ENCODE results near the gene FICD.

DNA sequence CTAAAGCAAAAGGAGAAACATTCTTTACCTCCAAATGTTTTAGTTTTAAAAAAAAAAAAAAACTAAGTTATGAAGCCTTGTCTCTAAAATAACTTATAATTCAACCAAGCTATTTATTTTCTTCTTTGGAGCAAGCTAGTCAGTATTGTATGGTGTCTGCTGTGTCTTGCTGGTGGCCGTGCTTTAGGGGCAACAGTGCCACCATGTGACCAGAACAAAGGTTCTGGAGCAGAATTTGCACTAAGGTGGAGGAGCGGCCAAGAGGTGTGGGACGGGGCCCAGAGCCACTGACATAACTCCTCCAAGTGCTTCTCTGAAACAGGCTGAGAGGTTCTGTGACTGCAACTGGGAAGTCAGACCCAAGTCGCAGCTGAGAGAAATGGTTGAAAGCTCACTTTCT, 4.5 kb downstream of the FICD start:
- no peak for TF ChIP-seq EZH2phosphoT487 (IDR thresholded peaks at IDR 0.05)
- TF ChIP-seq, protein P1, sequence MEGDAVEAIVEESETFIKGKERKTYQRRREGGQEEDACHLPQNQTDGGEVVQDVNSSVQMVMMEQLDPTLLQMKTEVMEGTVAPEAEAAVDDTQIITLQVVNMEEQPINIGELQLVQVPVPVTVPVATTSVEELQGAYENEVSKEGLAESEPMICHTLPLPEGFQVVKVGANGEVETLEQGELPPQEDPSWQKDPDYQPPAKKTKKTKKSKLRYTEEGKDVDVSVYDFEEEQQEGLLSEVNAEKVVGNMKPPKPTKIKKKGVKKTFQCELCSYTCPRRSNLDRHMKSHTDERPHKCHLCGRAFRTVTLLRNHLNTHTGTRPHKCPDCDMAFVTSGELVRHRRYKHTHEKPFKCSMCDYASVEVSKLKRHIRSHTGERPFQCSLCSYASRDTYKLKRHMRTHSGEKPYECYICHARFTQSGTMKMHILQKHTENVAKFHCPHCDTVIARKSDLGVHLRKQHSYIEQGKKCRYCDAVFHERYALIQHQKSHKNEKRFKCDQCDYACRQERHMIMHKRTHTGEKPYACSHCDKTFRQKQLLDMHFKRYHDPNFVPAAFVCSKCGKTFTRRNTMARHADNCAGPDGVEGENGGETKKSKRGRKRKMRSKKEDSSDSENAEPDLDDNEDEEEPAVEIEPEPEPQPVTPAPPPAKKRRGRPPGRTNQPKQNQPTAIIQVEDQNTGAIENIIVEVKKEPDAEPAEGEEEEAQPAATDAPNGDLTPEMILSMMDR (IDR thresholded peaks at IDR 0.05) = peak; percentile 49
